Measurements from ENCODE around the gene CTNND2.

CTNND2 gene

DNA sequence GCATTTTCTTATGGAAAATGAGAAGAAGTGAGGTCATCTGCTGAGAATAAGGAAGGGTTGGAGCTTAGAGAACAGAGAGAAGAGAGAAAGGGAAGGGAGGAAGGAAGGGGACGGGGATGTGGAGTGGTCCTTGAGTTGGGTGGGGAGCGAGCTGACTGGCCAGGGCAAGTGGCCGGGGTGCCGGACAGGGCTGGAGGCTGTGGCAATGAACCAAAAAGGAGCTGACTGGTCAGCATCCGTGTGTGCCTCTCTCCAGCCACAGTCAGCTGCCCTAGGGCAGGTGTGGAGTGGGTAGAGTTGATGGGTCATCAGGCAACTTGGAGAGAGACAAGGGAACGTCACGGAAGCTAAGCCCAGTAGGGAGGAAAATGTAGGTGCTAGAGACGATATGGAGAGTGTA lies 908.4 kb downstream of the CTNND2 start:
- H2AFZ ChIP-seq (ENCODE audit: low read depth, low read length): no peak overlapping the region
- no peaks in the 10 kb centered on the region for H3K36me3 ChIP-seq (ENCODE audit: control insufficient read depth in 1 of 2, insufficient read depth in 2 of 2, low read depth in 1 of 2, low read length in 2 of 2)
- no peak overlapping the region for H2AK5ac ChIP-seq (ENCODE audit: low read length, severe bottlenecking)
- H3K27ac ChIP-seq (ENCODE audit: low read length, poor library complexity, severe bottlenecking): no peak overlapping the region
- no peak overlapping the region for H3K9ac ChIP-seq (ENCODE audit: low read length)
- no peaks in the 10 kb centered on the region for H3K4me1 ChIP-seq (ENCODE audit: control insufficient read depth, insufficient read depth, low read depth, low read length)
- no peak overlapping the region for H2BK15ac ChIP-seq (ENCODE audit: low read depth, poor library complexity, severe bottlenecking)
- no peak overlapping the region for H3K14ac ChIP-seq (ENCODE audit: low read length in 2 of 2)
- 91% methylated on average over 8 of the region's 8 CpGs for WGBS
- H3K4ac ChIP-seq (ENCODE audit: low read depth in 1 of 2, low read length in 2 of 2): no peak overlapping the region
- no peak overlapping the region for H4K8ac ChIP-seq (ENCODE audit: low read length)
- H2BK120ac ChIP-seq (ENCODE audit: low read depth, low read length): no peak overlapping the region
- H2BK12ac ChIP-seq (ENCODE audit: low read length in 2 of 2): no peak overlapping the region
- no peak overlapping the region for H3K23ac ChIP-seq (ENCODE audit: low read length in 2 of 2)
- H2BK5ac ChIP-seq (ENCODE audit: low read depth, low read length, poor library complexity, severe bottlenecking): no peak overlapping the region
- no peak overlapping the region for H3K4me3 ChIP-seq (ENCODE audit: insufficient read depth in 1 of 2, low read depth in 1 of 2, low read length in 2 of 2)
- no peak overlapping the region for H3K18ac ChIP-seq (ENCODE audit: low read depth in 1 of 2, low read length in 2 of 2)
- peak overlapping the region; percentile 83 for H4K91ac ChIP-seq (ENCODE audit: low read length)
- peaks cover 5 to 13% of the 10 kb centered on the region in 2 experiments for H3K27me3 ChIP-seq (ENCODE audit: control insufficient read depth in 1 of 2, insufficient read depth in 1 of 2, low read length in 2 of 2)
- peaks cover 5% of the 10 kb centered on the region for H3K9me3 ChIP-seq (ENCODE audit: control insufficient read depth, low read length)
- no peaks in the 10 kb centered on the region for H3K79me1 ChIP-seq (replicated peaks; ENCODE audit: low read length, poor library complexity, severe bottlenecking)
- no peak overlapping the region for H3K4me2 ChIP-seq (ENCODE audit: low read length, poor library complexity, severe bottlenecking)
- no peak for DNase-seq

DNA sequence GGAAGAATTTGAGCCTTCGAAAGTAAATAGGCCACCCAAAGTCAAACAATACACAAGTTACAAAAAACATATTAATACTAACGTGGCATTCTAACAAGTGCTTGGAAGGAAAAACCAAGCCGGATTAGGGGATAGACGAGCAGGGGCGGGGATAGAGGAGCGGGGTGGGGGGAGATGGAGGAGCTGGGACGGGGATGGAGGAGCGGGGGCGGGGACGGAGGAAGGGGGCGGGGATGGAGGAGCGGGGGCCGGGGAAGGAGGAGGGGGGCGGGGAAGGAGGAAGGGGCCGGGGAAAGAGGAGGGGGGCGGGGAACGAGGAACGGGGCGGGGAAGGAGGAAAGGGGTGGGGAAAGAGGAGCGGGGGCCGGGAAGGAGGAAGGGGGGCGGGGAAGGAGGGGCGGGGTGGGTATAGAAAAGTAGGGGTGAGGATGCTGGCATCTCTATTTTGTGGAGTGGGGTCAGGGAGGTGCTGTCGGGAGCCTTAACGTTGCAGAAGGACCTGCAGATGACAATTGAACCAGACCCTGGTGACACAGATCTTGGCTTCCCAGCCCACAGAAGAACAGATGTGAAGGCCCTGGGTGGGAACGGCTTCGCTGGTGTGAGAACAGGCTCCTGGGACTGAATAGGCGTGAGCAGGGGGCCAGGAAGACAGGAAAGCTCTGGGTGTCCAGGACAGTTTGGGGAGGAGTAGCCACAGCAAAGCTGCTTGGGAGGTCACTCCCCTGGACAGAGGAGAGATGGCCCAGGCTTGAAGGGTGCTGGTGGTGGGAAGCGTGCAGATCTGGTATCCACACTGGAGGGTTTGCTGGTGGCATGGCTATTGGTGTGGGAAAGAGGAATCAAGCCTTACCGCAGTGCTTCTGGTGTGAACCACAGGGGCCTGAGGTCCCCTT lies 909.9 kb downstream of the CTNND2 start:
- H3K79me1 ChIP-seq (replicated peaks; ENCODE audit: low read length, poor library complexity, severe bottlenecking): no peaks in the 10 kb centered on the region
- H2BK12ac ChIP-seq (ENCODE audit: low read length in 2 of 2): no peak overlapping the region
- no peak overlapping the region for H3K4ac ChIP-seq (ENCODE audit: low read depth in 1 of 2, low read length in 2 of 2)
- no peaks in the 10 kb centered on the region for H3K4me1 ChIP-seq (ENCODE audit: control insufficient read depth, insufficient read depth, low read depth, low read length)
- no peak overlapping the region for H2BK120ac ChIP-seq (ENCODE audit: low read depth, low read length)
- no peak overlapping the region for H3K4me2 ChIP-seq (ENCODE audit: low read length, poor library complexity, severe bottlenecking)
- peaks cover 5% of the 10 kb centered on the region for H3K9me3 ChIP-seq (ENCODE audit: control insufficient read depth, low read length)
- H2BK15ac ChIP-seq (ENCODE audit: low read depth, poor library complexity, severe bottlenecking): no peak overlapping the region
- H3K23ac ChIP-seq (ENCODE audit: low read length in 2 of 2): no peak overlapping the region
- H3K27me3 ChIP-seq (ENCODE audit: control insufficient read depth in 1 of 2, insufficient read depth in 1 of 2, low read length in 2 of 2): peaks cover 13 to 25% of the 10 kb centered on the region in 2 experiments
- no peak overlapping the region for H4K91ac ChIP-seq (ENCODE audit: low read length)
- H3K18ac ChIP-seq (ENCODE audit: low read depth in 1 of 2, low read length in 2 of 2): no peak overlapping the region
- H3K9ac ChIP-seq (ENCODE audit: low read length): no peak overlapping the region
- WGBS: 81% methylated on average over 13 of the region's 30 CpGs
- no peak overlapping the region for H2AFZ ChIP-seq (ENCODE audit: low read depth, low read length)
- no peak overlapping the region for H2BK5ac ChIP-seq (ENCODE audit: low read depth, low read length, poor library complexity, severe bottlenecking)
- no peak overlapping the region for H3K27ac ChIP-seq (ENCODE audit: low read length, poor library complexity, severe bottlenecking)
- no peak overlapping the region for H3K14ac ChIP-seq (ENCODE audit: low read length in 2 of 2)
- no peak overlapping the region for H4K8ac ChIP-seq (ENCODE audit: low read length)
- H2AK5ac ChIP-seq (ENCODE audit: low read length, severe bottlenecking): no peak overlapping the region
- DNase-seq: no peak
- H3K4me3 ChIP-seq (ENCODE audit: insufficient read depth in 1 of 2, low read depth in 1 of 2, low read length in 2 of 2): no peak overlapping the region
- H3K36me3 ChIP-seq (ENCODE audit: control insufficient read depth in 1 of 2, insufficient read depth in 2 of 2, low read depth in 1 of 2, low read length in 2 of 2): no peaks in the 10 kb centered on the region

DNA sequence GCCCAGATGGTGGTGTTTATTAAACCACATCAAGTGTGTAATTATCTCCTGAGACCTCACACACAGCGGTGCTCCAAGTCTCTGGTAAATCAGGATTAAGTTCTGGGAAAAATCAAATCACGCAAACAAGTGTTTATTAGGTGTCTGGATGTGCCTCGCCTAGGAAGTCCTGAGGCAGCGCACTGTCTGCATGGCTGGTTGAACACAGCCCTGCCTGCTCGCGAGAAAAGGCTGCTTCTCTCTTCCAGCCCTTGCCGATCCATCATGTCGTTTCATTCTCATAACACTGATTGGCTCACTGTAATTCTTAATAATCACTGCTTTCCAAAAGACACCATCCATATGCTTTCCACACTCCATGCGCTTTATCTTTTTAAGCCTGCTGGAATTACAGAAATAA lies 913.6 kb downstream of the CTNND2 start:
- H3K9ac ChIP-seq (ENCODE audit: low read length): no peak overlapping the region
- H3K9me3 ChIP-seq (ENCODE audit: control insufficient read depth, low read length): peaks cover 5% of the 10 kb centered on the region

DNA sequence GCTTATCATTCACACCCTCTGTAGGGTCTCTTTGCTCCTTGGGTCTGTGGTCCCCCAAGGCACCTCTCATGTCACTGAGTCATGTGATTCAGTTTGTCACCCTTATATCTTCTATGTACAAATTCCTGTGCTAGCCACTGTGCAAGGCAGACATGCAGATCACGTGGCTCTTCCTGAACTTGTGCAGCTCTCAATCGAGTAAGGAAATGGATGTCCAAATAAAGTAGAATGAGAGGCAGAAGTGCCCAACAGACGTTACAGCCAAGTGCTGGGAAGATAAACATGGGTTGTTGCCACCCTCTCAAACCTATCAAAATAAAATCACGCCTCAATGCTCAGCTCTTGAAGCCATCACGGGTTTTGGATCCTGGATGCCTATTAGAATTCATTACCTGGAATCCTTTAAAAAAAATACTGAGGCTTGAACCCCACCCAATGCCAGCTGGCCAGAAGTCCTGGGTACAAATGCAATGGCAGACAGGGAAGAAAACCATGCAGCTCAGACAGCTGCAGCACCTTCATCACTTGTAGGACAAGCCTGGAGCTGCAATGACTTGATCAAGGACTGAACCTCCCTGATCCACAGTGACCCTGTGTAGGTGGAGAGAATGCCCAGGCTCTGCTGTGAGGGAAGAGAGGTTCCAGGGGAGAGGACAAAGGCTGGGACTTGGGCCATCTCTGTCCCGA lies 914.5 kb downstream of the CTNND2 start:
- no peak overlapping the region for H4K8ac ChIP-seq (ENCODE audit: low read length)
- WGBS: 81% methylated on average over 6 of the region's 6 CpGs
- H2BK12ac ChIP-seq (ENCODE audit: low read length in 2 of 2): no peak overlapping the region
- no peaks in the 10 kb centered on the region for H3K9me3 ChIP-seq (ENCODE audit: control insufficient read depth, low read length)
- no peak overlapping the region for H4K91ac ChIP-seq (ENCODE audit: low read length)
- no peak overlapping the region for H2AFZ ChIP-seq (ENCODE audit: low read depth, low read length)
- no peak overlapping the region for H3K23ac ChIP-seq (ENCODE audit: low read length in 2 of 2)
- H3K79me1 ChIP-seq (replicated peaks; ENCODE audit: low read length, poor library complexity, severe bottlenecking): no peaks in the 10 kb centered on the region
- no peak overlapping the region for H3K4me2 ChIP-seq (ENCODE audit: low read length, poor library complexity, severe bottlenecking)
- no peak overlapping the region for H3K27ac ChIP-seq (ENCODE audit: low read length, poor library complexity, severe bottlenecking)
- no peaks in the 10 kb centered on the region for H3K36me3 ChIP-seq (ENCODE audit: control insufficient read depth in 1 of 2, insufficient read depth in 2 of 2, low read depth in 1 of 2, low read length in 2 of 2)
- no peak overlapping the region for H3K9ac ChIP-seq (ENCODE audit: low read length)
- H2BK120ac ChIP-seq (ENCODE audit: low read depth, low read length): no peak overlapping the region
- H3K4me1 ChIP-seq (ENCODE audit: control insufficient read depth, insufficient read depth, low read depth, low read length): no peaks in the 10 kb centered on the region
- DNase-seq: no peak
- no peak overlapping the region for H2BK15ac ChIP-seq (ENCODE audit: low read depth, poor library complexity, severe bottlenecking)
- no peak overlapping the region for H3K4me3 ChIP-seq (ENCODE audit: insufficient read depth in 1 of 2, low read depth in 1 of 2, low read length in 2 of 2)
- H3K18ac ChIP-seq (ENCODE audit: low read depth in 1 of 2, low read length in 2 of 2): no peak overlapping the region
- peak overlapping the region in 1 of 2 experiments; percentile 23 for H3K14ac ChIP-seq (ENCODE audit: low read length in 2 of 2)
- H2BK5ac ChIP-seq (ENCODE audit: low read depth, low read length, poor library complexity, severe bottlenecking): no peak overlapping the region
- H2AK5ac ChIP-seq (ENCODE audit: low read length, severe bottlenecking): no peak overlapping the region
- H3K27me3 ChIP-seq (ENCODE audit: control insufficient read depth in 1 of 2, insufficient read depth in 1 of 2, low read length in 2 of 2): peaks cover 43 to 45% of the 10 kb centered on the region in 2 experiments
- no peak overlapping the region for H3K4ac ChIP-seq (ENCODE audit: low read depth in 1 of 2, low read length in 2 of 2)

More for the DNA sequence above, 913.6 kb downstream of the CTNND2 start:
- Histone ChIP-seq H4K91ac (ENCODE audit: low read length) (no peak overlapping the region), H2AFZ (ENCODE audit: low read depth, low read length) (no peak overlapping the region), H3K4me3 (ENCODE audit: insufficient read depth in 1 of 2, low read depth in 1 of 2, low read length in 2 of 2) (no peak overlapping the region), H3K79me1 (replicated peaks; ENCODE audit: low read length, poor library complexity, severe bottlenecking) (no peaks in the 10 kb centered on the region), H3K27ac (ENCODE audit: low read length, poor library complexity, severe bottlenecking) (no peak overlapping the region), H3K4me1 (ENCODE audit: control insufficient read depth, insufficient read depth, low read depth, low read length) (no peaks in the 10 kb centered on the region), H2BK5ac (ENCODE audit: low read depth, low read length, poor library complexity, severe bottlenecking) (no peak overlapping the region), H3K14ac (ENCODE audit: low read length in 2 of 2) (no peak overlapping the region), H2BK12ac (ENCODE audit: low read length in 2 of 2) (no peak overlapping the region), H3K4me2 (ENCODE audit: low read length, poor library complexity, severe bottlenecking) (no peak overlapping the region), H2BK120ac (ENCODE audit: low read depth, low read length) (no peak overlapping the region), H3K23ac (ENCODE audit: low read length in 2 of 2) (no peak overlapping the region), H3K4ac (ENCODE audit: low read depth in 1 of 2, low read length in 2 of 2) (no peak overlapping the region), H3K18ac (ENCODE audit: low read depth in 1 of 2, low read length in 2 of 2) (no peak overlapping the region), H2AK5ac (ENCODE audit: low read length, severe bottlenecking) (no peak overlapping the region), H3K36me3 (ENCODE audit: control insufficient read depth in 1 of 2, insufficient read depth in 2 of 2, low read depth in 1 of 2, low read length in 2 of 2) (no peaks in the 10 kb centered on the region), H2BK15ac (ENCODE audit: low read depth, poor library complexity, severe bottlenecking) (no peak overlapping the region), H3K27me3 (ENCODE audit: control insufficient read depth in 1 of 2, insufficient read depth in 1 of 2, low read length in 2 of 2) (peaks cover 44 to 46% of the 10 kb centered on the region in 2 experiments), H4K8ac (ENCODE audit: low read length) (no peak overlapping the region)
- no peak for DNase-seq
- WGBS: 96% methylated on average over 9 of the region's 9 CpGs
